ENCODE data around the gene EDAR.

Gene EDAR

GRCh38 chr2:108853421-108853820, 135.6 kb downstream of the EDAR start:
- peaks cover 9% of the 10 kb centered on the region for H3K36me3 ChIP-seq (ENCODE audit: insufficient read depth, low read length)
- no peak overlapping the region for H2AFZ ChIP-seq (ENCODE audit: low read length, unreplicated experiment)
- no peaks in the 10 kb centered on the region for H3K4me1 ChIP-seq (ENCODE audit: control insufficient read depth, insufficient read depth, low read length, unreplicated experiment)
- no peaks in the 10 kb centered on the region for H3K27me3 ChIP-seq (ENCODE audit: insufficient read depth, low read length)
- H3K79me2 ChIP-seq (ENCODE audit: control insufficient read depth, insufficient read depth, low read length, unreplicated experiment): no peaks in the 10 kb centered on the region
- H3K27ac ChIP-seq (ENCODE audit: low read depth, low read length): no peak overlapping the region
- H3K4me3 ChIP-seq (ENCODE audit: low read depth, low read length): no peak overlapping the region

GRCh38 chr2:108852375-108852774, 136.6 kb downstream of the EDAR start:
- Histone ChIP-seq H3K27me3 (ENCODE audit: insufficient read depth, low read length) (no peaks in the 10 kb centered on the region), H3K4me1 (ENCODE audit: control insufficient read depth, insufficient read depth, low read length, unreplicated experiment) (no peaks in the 10 kb centered on the region), H3K27ac (ENCODE audit: low read depth, low read length) (no peak overlapping the region), H3K36me3 (ENCODE audit: insufficient read depth, low read length) (peaks cover 9% of the 10 kb centered on the region), H3K79me2 (ENCODE audit: control insufficient read depth, insufficient read depth, low read length, unreplicated experiment) (no peaks in the 10 kb centered on the region), H3K4me3 (ENCODE audit: low read depth, low read length) (no peak overlapping the region), H2AFZ (ENCODE audit: low read length, unreplicated experiment) (no peak overlapping the region)

GRCh38 chr2:108847000-108847399, 142.0 kb downstream of the EDAR start:
- no peak overlapping the region for H3K4me3 ChIP-seq (ENCODE audit: low read depth, low read length)
- no peak overlapping the region for H2AFZ ChIP-seq (ENCODE audit: low read length, unreplicated experiment)
- no peaks in the 10 kb centered on the region for H3K27me3 ChIP-seq (ENCODE audit: insufficient read depth, low read length)
- H3K36me3 ChIP-seq (ENCODE audit: insufficient read depth, low read length): peaks cover 3% of the 10 kb centered on the region
- no peaks in the 10 kb centered on the region for H3K4me1 ChIP-seq (ENCODE audit: control insufficient read depth, insufficient read depth, low read length, unreplicated experiment)
- no peaks in the 10 kb centered on the region for H3K79me2 ChIP-seq (ENCODE audit: control insufficient read depth, insufficient read depth, low read length, unreplicated experiment)
- H3K27ac ChIP-seq (ENCODE audit: low read depth, low read length): no peak overlapping the region

GRCh38 chr2:108845923-108846322, 143.1 kb downstream of the EDAR start:
- Histone ChIP-seq H2AFZ (ENCODE audit: low read length, unreplicated experiment) (no peak overlapping the region), H3K79me2 (ENCODE audit: control insufficient read depth, insufficient read depth, low read length, unreplicated experiment) (no peaks in the 10 kb centered on the region), H3K36me3 (ENCODE audit: insufficient read depth, low read length) (peaks cover 5% of the 10 kb centered on the region), H3K27me3 (ENCODE audit: insufficient read depth, low read length) (no peaks in the 10 kb centered on the region), H3K27ac (ENCODE audit: low read depth, low read length) (no peak overlapping the region), H3K4me3 (ENCODE audit: low read depth, low read length) (no peak overlapping the region), H3K4me1 (ENCODE audit: control insufficient read depth, insufficient read depth, low read length, unreplicated experiment) (no peaks in the 10 kb centered on the region)
